Measurements from ENCODE around the gene SLC7A10. TPM values are rescaled to one million over a fixed set of nuclear protein-coding genes. Genes with fewer than 3 reads are reported as not detected.

Gene SLC7A10
- total and polyA plus RNA-seq, 8 donors, result 0.50 to 1.2 (median 0.96) TPM; not detected in 1

DNA sequence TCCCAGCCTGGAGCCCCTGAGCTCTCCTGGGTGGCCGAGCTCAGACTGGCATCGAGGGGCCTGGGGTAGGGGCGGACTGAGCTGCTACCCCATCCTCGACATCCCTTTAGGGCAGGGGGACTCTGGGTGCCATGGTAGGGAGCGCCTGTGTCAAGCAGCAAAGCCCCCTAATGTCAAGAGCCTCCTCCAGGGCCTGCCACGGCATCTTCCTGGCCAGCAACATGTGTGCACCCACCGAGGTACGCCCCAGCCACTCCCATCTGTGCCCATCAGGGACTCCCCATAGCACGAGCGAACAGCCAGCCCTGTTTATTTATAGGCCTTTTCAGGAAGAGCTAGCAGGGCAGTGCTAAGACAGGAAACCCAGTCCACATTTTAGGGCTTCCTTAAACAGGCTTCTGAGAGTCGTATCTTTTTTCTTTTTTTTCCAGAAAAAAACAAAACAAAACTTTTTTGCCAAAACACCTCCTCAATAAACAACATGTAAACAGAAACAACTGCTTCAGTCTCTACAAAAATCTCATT lies 17.2 kb downstream of the SLC7A10 start:
- ATAC-seq, result no peak
- intact Hi-C loops (cut with DNase I), result no loop called here
- Histone ChIP-seq H3K9me3 (no peaks in the 10 kb centered on the region), H3K36me3 (peaks cover 0 to 38% of the 10 kb centered on the region in 2 donors), H3K4me3 (no peak overlapping the region), H3K27me3 (no peaks in the 10 kb centered on the region), H3K4me1 (no peaks in the 10 kb centered on the region), H3K27ac (no peak overlapping the region)
- DNase-seq, result peak in 1 of 4 donors; percentile 61
- TF ChIP-seq, protein P1, sequence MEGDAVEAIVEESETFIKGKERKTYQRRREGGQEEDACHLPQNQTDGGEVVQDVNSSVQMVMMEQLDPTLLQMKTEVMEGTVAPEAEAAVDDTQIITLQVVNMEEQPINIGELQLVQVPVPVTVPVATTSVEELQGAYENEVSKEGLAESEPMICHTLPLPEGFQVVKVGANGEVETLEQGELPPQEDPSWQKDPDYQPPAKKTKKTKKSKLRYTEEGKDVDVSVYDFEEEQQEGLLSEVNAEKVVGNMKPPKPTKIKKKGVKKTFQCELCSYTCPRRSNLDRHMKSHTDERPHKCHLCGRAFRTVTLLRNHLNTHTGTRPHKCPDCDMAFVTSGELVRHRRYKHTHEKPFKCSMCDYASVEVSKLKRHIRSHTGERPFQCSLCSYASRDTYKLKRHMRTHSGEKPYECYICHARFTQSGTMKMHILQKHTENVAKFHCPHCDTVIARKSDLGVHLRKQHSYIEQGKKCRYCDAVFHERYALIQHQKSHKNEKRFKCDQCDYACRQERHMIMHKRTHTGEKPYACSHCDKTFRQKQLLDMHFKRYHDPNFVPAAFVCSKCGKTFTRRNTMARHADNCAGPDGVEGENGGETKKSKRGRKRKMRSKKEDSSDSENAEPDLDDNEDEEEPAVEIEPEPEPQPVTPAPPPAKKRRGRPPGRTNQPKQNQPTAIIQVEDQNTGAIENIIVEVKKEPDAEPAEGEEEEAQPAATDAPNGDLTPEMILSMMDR (IDR thresholded peaks at IDR 0.05), result no peak

DNA sequence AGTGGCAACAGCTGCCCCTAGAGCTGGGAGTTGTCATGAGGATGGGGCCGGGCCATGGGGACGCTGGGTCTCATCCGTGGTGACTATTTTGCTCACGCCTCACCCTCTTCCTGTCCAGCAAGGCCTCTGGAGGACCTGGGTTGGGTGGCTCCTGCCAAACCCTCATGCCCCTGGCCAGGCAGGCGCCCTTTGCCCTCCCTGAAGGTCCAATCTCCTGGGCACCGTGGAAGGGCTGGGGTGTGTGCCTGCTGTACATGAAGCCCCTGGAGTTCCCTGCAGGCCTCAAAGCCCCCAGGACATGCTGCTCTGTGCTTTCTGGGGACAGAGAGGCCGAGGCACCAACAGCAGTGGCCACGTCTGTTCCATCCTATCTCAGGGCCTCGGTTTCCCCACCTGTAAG lies 17.7 kb downstream of the SLC7A10 start:
- Histone ChIP-seq H3K27me3 (no peaks in the 10 kb centered on the region), H3K9me3 (no peaks in the 10 kb centered on the region), H3K27ac (no peak overlapping the region), H3K4me3 (no peak overlapping the region), H3K4me1 (no peaks in the 10 kb centered on the region), H3K36me3 (peaks cover 0 to 43% of the 10 kb centered on the region in 2 donors)
- DNase-seq (peak in 1 of 4 donors; percentile 50), ATAC-seq (no peak)
- TF ChIP-seq, protein P1 (IDR thresholded peaks at IDR 0.05), result no peak
- intact Hi-C loops (cut with DNase I), result no loop called here

DNA sequence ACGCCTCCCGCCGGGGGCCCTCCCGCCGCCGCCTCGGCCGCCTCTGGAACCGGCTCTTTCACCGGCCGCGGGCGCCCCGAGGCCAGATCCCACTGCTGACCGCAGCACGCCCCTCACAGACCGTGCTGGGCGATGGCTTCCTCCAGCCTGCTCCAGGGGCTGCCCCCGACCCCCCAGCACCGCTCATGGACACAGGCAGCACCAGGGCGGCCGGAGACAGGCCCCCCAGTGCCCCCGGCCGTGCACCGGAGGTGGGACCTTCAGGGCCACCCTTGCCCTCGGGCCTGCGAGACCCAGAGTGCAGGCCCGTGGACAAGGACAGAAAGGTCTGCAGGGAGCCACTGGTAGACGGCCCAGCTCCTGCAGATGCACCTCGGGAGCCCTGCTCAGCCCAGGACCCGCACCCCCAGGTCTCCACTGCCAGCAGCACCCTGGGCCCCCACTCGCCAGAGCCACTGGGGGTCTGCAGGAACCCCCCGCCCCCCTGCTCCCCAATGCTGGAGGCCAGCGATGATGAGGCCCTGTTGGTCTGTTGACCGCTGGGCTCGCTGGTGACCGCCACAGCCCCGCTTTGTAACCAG lies 18.5 kb downstream of the SLC7A10 start:
- Histone ChIP-seq H3K36me3 (peaks cover 0 to 51% of the 10 kb centered on the region in 2 donors), H3K27me3 (no peaks in the 10 kb centered on the region), H3K4me1 (no peaks in the 10 kb centered on the region), H3K27ac (no peak overlapping the region), H3K4me3 (no peak overlapping the region), H3K9me3 (no peaks in the 10 kb centered on the region)
- no peak for ATAC-seq
- intact Hi-C loops (cut with DNase I), result no loop called here
- TF ChIP-seq, protein P1 (IDR thresholded peaks at IDR 0.05), result no peak
- DNase-seq, result peak in 1 of 4 donors; percentile 64

DNA sequence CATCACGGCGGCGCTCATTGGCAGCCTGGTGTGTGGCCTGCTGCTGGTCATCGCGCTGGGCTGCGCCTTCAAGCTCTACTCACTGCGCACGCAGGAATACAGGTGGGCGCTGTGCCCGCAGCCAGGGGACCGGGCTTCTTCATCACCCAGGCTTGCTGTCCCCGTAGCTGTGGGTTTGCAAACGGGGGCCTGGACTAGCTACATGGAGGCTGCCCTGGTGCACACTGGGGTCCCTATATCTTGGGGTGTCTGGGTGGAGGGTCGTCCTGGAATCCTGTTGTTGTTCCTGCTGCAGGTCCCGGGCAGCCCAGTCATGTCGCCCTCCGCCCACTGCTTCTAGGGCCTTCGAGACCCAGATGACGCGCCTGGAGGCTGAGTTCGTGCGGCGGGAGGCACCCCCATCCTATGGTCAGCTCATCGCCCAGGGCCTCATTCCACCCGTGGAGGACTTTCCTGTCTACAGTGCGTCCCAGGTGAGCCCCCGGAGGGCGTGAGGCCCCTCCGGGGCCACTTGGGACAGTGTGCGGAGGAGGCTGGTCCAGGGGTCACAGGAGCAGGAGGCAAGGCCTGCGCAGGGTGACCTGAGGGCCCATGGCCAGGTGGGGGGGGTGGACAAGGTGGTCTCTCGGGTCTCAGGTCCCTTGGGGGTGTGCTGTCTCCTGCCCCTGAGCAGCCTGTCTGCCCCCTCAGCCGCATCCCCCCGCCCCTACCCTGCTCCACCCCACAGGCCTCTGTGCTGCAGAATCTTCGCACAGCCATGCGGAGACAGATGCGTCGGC lies 19.2 kb downstream of the SLC7A10 start:
- Histone ChIP-seq H3K27me3 (no peaks in the 10 kb centered on the region), H3K4me3 (no peak overlapping the region), H3K27ac (no peak overlapping the region), H3K36me3 (peaks cover 0 to 53% of the 10 kb centered on the region in 2 donors), H3K4me1 (no peaks in the 10 kb centered on the region), H3K9me3 (no peaks in the 10 kb centered on the region)
- peak in 1 of 4 donors; percentile 58 for DNase-seq
- TF ChIP-seq, protein P1 (IDR thresholded peaks at IDR 0.05), result no peak
- no peak for ATAC-seq
- intact Hi-C loops (cut with DNase I), result no loop called here
